Measurements from ENCODE around the gene CMKLR1. TPM values are rescaled to one million over a fixed set of nuclear protein-coding genes. Genes with fewer than 3 reads are reported as not detected.

CMKLR1 gene
- total RNA-seq, 4 donors from 2014 or later, result 0.19 to 5.7 (median 2.5) TPM

DNA sequence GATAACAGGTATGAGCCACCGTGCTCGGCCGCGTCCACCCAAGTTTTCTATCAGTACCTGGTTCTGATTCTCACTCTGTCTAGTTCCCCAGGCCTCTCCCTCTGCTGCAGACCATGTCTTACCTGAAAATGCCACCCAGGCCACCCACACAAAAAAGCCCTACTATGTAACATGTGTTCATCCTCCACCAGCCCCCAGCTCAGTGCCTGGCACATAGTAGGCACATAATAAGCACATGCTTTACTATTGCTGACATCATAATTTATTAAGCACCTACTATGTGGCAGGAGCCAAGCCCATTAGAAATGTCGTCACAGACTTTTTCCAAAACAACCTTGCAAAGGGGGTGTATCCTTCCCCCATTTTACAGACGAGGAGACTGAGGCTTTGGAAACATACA lies 37.8 kb downstream of the CMKLR1 start:
- intact Hi-C loops (cut with DNase I), result no loop called here
- no peak for TF ChIP-seq POLR2A (IDR thresholded peaks at IDR 0.05)
- TF ChIP-seq, protein P1, sequence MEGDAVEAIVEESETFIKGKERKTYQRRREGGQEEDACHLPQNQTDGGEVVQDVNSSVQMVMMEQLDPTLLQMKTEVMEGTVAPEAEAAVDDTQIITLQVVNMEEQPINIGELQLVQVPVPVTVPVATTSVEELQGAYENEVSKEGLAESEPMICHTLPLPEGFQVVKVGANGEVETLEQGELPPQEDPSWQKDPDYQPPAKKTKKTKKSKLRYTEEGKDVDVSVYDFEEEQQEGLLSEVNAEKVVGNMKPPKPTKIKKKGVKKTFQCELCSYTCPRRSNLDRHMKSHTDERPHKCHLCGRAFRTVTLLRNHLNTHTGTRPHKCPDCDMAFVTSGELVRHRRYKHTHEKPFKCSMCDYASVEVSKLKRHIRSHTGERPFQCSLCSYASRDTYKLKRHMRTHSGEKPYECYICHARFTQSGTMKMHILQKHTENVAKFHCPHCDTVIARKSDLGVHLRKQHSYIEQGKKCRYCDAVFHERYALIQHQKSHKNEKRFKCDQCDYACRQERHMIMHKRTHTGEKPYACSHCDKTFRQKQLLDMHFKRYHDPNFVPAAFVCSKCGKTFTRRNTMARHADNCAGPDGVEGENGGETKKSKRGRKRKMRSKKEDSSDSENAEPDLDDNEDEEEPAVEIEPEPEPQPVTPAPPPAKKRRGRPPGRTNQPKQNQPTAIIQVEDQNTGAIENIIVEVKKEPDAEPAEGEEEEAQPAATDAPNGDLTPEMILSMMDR (IDR thresholded peaks at IDR 0.05), result no peak
- Histone ChIP-seq H3K27me3 (peaks cover 0 to 35% (median 0%) of the 10 kb centered on the region in 4 donors), H3K36me3 (no peaks in the 10 kb centered on the region), H3K4me1 (peaks cover 21 to 54% (median 37%) of the 10 kb centered on the region in 3 donors), H3K4me3 (no peak overlapping the region), H3K9me3 (no peaks in the 10 kb centered on the region), H3K27ac (peak overlapping the region in 1 of 4 donors; percentile 71)
- DNase-seq, result no peak
- 93 to 98% methylated on average over 6 of the region's 6 CpGs for WGBS, 2 donors

DNA sequence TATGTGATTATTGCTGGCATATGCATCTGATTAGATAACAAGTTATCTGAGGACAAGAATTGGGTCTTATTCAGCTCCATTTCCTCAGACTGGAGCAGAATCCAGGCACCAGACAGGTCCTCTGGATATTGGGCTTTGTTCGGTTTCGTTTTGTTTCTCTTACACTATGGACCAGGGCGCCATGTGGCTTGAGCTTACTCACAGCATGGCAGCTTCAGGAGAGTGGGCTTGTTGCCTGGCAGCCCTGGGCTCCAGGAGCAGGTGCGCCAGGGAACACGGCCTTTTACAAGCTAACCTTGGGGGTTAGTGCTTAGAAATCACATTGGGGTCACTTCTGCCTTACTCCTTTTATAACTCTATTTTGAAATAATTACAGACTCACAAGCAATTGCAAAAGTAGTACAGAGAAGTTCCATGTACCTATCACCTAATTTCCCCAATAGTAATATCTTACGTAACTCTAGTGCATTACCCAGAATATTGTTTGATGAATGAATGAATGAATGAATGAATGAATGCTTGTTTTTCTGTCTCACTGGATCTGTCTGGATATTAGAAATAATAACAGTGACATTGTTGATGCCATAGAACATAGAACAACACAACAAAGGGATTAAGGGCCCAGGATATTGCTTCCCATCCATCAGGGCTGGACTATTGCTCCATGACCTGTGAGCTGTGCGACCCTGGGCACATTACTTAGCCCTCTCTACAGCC lies 39.0 kb downstream of the CMKLR1 start:
- H3K4me1 ChIP-seq, result peaks cover 9 to 45% (median 29%) of the 10 kb centered on the region in 3 donors
- DNase-seq, result no peak

DNA sequence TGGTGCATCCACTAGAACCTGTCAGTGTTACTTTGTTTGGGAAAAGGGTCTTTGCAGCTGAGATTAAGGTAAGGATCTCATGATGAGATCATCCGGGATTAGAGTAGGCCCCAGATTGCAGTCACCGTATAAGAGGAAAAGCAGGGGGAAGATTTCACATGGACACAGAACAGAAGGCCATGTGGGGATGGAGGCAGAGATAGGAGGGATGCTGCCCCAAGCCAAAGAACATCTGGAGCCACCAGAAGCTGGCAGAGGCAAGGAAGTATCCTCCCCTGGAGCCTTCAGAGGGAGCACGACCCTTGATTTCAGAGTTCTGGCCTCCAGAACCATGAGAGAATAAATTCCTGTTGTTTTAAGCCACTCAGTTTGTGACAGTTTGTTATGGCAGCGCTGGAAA lies 39.6 kb downstream of the CMKLR1 start:
- no peaks in the 10 kb centered on the region for H3K9me3 ChIP-seq
- 66 to 72% methylated on average over 3 to 4 of the region's 4 CpGs for WGBS, 2 donors
- no peak for DNase-seq
- H3K27me3 ChIP-seq, result peaks cover 0 to 41% (median 0%) of the 10 kb centered on the region in 4 donors
- peaks cover 7 to 39% (median 22%) of the 10 kb centered on the region in 3 donors for H3K4me1 ChIP-seq
- no peaks in the 10 kb centered on the region for H3K36me3 ChIP-seq
- H3K27ac ChIP-seq, result no peak overlapping the region
- TF ChIP-seq, protein P1 (IDR thresholded peaks at IDR 0.05), result no peak
- TF ChIP-seq POLR2A (IDR thresholded peaks at IDR 0.05), result no peak
- intact Hi-C loops (cut with DNase I), result no loop called here
- H3K4me3 ChIP-seq, result no peak overlapping the region

More for the DNA sequence above, 39.0 kb downstream of the CMKLR1 start:
- H3K9me3 ChIP-seq, result no peaks in the 10 kb centered on the region
- TF ChIP-seq, protein P1 (IDR thresholded peaks at IDR 0.05), result no peak
- TF ChIP-seq POLR2A (IDR thresholded peaks at IDR 0.05), result no peak
- H3K4me3 ChIP-seq, result no peak overlapping the region
- no peaks in the 10 kb centered on the region for H3K36me3 ChIP-seq
- intact Hi-C loops (cut with DNase I), result no loop called here
- 88 to 89% methylated on average over 7 of the region's 7 CpGs for WGBS, 2 donors
- no peak overlapping the region for H3K27ac ChIP-seq
- H3K27me3 ChIP-seq, result peaks cover 0 to 45% (median 0%) of the 10 kb centered on the region in 4 donors

DNA sequence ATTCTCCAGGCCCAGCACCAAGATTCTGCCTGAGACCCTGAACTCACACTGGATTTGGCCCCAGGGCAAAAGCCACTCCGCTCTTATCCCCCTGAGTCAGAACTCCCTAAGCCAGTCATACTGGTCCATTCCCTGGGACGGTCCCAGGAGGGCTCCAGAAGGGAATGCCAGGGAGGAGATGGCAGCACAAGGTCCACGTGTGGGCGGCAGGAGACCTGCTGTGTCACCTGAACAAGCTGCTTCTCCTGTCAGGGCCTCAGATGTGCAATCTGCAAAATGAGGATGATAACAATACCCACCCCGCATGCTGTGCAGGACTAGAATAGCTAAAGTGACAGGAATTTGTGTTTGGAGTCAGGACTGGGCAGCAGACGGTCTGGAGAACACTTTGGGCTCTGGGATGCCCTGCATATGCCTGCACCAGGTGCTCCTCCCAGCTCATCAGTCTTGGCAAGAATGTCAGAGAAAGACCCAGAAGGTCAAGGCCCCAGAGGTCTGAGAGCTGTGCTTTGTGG lies 40.3 kb downstream of the CMKLR1 start:
- no peak overlapping the region for H3K4me3 ChIP-seq
- no peaks in the 10 kb centered on the region for H3K36me3 ChIP-seq
- peaks cover 0 to 36% (median 0%) of the 10 kb centered on the region in 4 donors for H3K27me3 ChIP-seq
- DNase-seq, result no peak
- TF ChIP-seq, protein P1 (IDR thresholded peaks at IDR 0.05), result no peak
- TF ChIP-seq POLR2A (IDR thresholded peaks at IDR 0.05), result no peak
- 78 to 90% methylated on average over 2 to 3 of the region's 6 CpGs for WGBS, 2 donors
- intact Hi-C loops (cut with DNase I), result no loop called here
- no peaks in the 10 kb centered on the region for H3K9me3 ChIP-seq
- peaks cover 7 to 32% (median 20%) of the 10 kb centered on the region in 3 donors for H3K4me1 ChIP-seq
- H3K27ac ChIP-seq, result peak overlapping the region in 2 of 4 donors; percentile 9 to 14

All from esophagus squamous epithelium (tissue), 5 donors.